Upper lobe of right lung (tissue), 1 donor: ENCODE results near the gene IFNAR1. TPM values are rescaled to one million over a fixed set of nuclear protein-coding genes. Genes with fewer than 3 reads are reported as not detected.
"Not testable (repeated sequence)": the region's sequence is repeated elsewhere in the genome, so short reads cannot be mapped to it uniquely, and the experiment has no call there.

ENCODE experiments used
- ATAC-seq: fragments of 200-7000 bp; cut with Tn5 transposase; one replicate; pipeline ENCODE4 v1.9.1; 2020; ENCODE audit warnings: mild to moderate bottlenecking, moderate library complexity
- DNase-seq: peaks from one replicate; pipeline ENCODE4 v3.0.0-alpha.2; 2020
- H3K27ac ChIP-seq: fragments of 200-600 bp; one replicate; pipeline ENCODE4 v1.8.0; 2022
- H3K27me3 ChIP-seq: fragments of 200-600 bp; one replicate; pipeline ENCODE4 v1.8.0; 2022; ENCODE audit warnings: mild to moderate bottlenecking
- H3K36me3 ChIP-seq: fragments of 200-600 bp; one replicate; pipeline ENCODE4 v1.8.0; 2022
- H3K4me1 ChIP-seq: fragments of 200-600 bp; one replicate; pipeline ENCODE4 v1.8.0; 2022
- H3K4me3 ChIP-seq: fragments of 200-600 bp; one replicate; pipeline ENCODE4 v1.8.0; 2022; ENCODE audit warnings: mild to moderate bottlenecking
- H3K9me3 ChIP-seq: fragments of 200-600 bp; one replicate; pipeline ENCODE4 v1.8.0; 2022
- intact Hi-C: fragments of 100-400 bp; cut with DNase I; formaldehyde crosslinking; loops from one replicate; pipeline ENCODE4 v1.11.0; 2022
- total RNA-seq: library from RNA; stranded (reverse); fragmentation: NEBNext Ultra II Directional; extraction: Animal tissue kit (Norgen Biotek cat#: 25700); gene quantifications from one replicate; pipeline ENCODE4 v1.2.1, GENCODE V29; 2021
- TF ChIP-seq, protein P1 (sequence below): fragments of 200-600 bp; IDR thresholded peaks from one replicate; pipeline ENCODE4 v1.8.0; 2022; ENCODE audit warnings: antibody characterized with exemption
- donor health status: DM: no; HTN: yes; CAD: no; lungs with severe emphysema.

IFNAR1 gene
- total RNA-seq, 1 donor from 2014 or later, result 72.1 TPM

DNA sequence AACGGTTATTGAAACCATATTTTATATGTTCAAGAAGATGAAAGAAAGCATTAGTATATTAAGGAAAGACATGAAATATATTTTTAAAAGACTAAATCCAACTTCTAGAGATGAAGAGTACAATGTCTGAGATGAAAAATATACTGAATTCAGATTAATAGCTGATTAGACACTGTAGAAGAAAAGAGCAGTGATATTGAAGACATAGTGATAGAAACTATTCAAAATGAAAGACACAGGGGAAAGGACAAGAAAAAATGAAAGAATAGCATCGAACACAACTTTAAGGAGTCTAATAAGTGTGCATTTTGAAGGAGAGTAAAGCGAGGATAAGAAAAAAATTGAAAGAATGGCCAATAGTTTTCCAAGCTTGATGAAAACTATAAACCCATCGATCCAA lies 11.2 kb upstream of the IFNAR1 start:
- DNase-seq, result no peak
- no peaks in the 10 kb centered on the region for H3K36me3 ChIP-seq
- intact Hi-C loops, result no loop called here
- no peaks in the 10 kb centered on the region for H3K4me1 ChIP-seq
- ATAC-seq, result no peak
- no peaks in the 10 kb centered on the region for H3K9me3 ChIP-seq
- H3K4me3 ChIP-seq, result no peak overlapping the region
- TF ChIP-seq, protein P1, sequence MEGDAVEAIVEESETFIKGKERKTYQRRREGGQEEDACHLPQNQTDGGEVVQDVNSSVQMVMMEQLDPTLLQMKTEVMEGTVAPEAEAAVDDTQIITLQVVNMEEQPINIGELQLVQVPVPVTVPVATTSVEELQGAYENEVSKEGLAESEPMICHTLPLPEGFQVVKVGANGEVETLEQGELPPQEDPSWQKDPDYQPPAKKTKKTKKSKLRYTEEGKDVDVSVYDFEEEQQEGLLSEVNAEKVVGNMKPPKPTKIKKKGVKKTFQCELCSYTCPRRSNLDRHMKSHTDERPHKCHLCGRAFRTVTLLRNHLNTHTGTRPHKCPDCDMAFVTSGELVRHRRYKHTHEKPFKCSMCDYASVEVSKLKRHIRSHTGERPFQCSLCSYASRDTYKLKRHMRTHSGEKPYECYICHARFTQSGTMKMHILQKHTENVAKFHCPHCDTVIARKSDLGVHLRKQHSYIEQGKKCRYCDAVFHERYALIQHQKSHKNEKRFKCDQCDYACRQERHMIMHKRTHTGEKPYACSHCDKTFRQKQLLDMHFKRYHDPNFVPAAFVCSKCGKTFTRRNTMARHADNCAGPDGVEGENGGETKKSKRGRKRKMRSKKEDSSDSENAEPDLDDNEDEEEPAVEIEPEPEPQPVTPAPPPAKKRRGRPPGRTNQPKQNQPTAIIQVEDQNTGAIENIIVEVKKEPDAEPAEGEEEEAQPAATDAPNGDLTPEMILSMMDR, result no peak
- no peak overlapping the region for H3K27ac ChIP-seq
- H3K27me3 ChIP-seq, result no peaks in the 10 kb centered on the region

DNA sequence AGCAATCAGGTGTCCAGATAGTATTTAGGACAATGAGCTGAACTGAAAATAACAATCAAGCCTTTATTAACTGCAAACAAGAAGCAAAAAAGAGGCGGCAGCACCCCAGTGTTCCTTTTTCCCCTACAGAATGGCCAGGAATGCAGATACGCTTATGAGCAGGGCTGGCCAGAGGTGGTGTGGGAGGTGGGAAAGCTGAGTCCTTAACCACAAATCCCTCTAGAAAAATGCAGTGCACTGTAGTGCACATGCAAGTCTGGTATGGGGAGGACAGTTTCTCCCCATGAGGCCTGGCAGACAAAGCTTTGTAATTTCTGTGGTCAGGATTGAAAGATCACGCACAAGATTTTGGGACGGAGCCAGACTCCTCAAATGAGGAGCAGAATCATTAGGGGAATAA lies 10.7 kb upstream of the IFNAR1 start:
- TF ChIP-seq, protein P1, result no peak
- no peak for DNase-seq
- Histone ChIP-seq H3K9me3 (no peaks in the 10 kb centered on the region), H3K4me1 (no peaks in the 10 kb centered on the region), H3K27ac (no peak overlapping the region), H3K4me3 (no peak overlapping the region), H3K36me3 (no peaks in the 10 kb centered on the region), H3K27me3 (no peaks in the 10 kb centered on the region)
- intact Hi-C loops, result no loop called here
- no peak for ATAC-seq

DNA sequence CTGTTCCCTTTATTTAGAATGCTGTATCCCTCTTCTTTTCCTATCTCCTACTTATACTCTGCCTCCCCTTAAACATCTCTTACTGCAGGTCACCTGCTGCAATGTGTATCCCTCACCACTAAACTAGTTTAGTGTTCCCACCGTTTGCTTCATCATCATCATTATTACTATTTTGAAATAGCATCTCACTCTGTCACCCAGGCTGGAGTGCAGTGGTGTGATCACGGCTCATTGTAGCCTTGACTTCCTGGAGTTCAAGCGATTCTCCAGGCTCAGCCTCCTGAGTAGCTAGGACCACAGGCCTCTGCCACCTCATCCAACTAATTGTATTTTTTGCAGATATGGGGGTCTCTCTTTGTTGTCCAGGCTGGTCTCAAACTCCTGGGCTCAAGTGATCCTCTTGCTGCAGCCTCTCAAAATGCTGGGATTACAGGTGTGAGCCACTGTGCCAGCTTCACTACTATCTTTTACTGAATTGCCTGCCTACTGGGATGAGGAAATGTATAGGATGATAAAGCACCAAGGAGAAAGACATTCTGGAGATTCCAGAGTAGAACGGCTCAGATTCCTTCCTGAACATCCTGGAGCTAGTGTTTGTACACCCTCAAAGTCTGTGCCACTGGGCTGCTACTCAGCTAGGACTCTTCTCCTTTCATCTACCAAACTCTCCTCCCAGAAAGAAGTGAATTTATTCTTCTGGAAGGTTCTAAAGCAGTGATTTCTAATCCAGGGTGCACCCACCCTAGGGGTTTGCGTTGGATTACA lies 8.6 kb upstream of the IFNAR1 start:
- no peaks in the 10 kb centered on the region for H3K27me3 ChIP-seq
- TF ChIP-seq, protein P1, result no peak
- no peak for DNase-seq
- no peaks in the 10 kb centered on the region for H3K9me3 ChIP-seq
- no peak for ATAC-seq
- H3K4me1 ChIP-seq, result no peaks in the 10 kb centered on the region
- H3K36me3 ChIP-seq, result no peaks in the 10 kb centered on the region
- H3K4me3 ChIP-seq, result no peak overlapping the region
- intact Hi-C loops, result no loop called here
- H3K27ac ChIP-seq, result no peak overlapping the region

DNA sequence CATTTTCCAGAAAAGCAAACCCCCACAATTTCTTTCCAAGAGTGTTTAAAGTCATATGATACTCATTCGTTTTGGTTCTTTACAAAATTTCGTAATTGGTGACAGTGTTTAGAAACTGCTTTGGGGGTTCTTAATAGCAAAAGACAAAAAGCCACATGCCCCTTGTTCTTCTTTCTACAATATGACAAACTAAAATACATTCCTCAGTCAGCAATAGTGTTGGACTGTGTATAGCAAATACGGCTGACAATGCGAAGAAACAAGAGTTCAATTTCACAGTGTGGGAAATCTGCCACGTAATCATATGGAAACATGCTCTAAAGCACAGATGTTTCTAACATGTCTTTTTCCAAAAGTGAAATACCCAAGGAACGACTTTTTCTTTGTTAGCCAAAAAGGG lies 7.6 kb upstream of the IFNAR1 start:
- Histone ChIP-seq H3K4me3 (no peak overlapping the region), H3K27ac (no peak overlapping the region), H3K9me3 (no peaks in the 10 kb centered on the region), H3K27me3 (no peaks in the 10 kb centered on the region), H3K36me3 (no peaks in the 10 kb centered on the region), H3K4me1 (no peaks in the 10 kb centered on the region)
- DNase-seq, result no peak
- TF ChIP-seq, protein P1, result no peak
- intact Hi-C loops, result no loop called here
- ATAC-seq, result peak; percentile 59

DNA sequence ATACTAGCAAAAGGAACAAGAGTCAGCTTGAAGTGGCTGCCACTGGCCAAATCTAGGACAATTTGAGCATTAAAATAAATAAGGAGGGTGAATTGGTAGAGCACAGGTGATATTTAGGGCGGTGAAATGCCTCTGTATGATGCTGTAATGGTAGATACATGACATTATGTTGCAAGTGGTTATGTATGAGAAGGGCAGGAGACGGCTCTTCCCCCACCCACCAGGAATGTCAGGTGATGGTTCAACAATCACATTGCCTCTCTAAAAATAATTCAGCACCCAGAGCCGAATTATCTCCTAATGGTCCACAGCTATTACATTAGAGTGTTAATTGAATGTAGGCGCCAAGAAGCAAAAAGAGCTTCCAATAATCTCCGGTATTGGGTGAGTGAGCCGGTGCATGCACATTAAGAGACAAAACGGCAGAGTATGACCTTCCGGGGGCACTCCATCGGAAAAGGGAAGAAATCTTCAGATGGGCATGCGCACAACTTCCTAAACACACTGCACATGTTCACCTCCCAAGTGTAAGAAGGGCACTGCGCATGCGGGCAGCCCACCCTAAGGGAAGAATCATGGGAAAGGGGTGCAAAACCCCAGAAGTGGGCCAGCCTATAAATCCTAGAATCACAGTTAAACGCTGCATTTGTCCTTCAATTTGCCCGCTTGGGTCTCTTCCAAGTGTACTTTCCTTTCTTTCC lies 6.8 kb upstream of the IFNAR1 start:
- intact Hi-C loops, result no loop called here

DNA sequence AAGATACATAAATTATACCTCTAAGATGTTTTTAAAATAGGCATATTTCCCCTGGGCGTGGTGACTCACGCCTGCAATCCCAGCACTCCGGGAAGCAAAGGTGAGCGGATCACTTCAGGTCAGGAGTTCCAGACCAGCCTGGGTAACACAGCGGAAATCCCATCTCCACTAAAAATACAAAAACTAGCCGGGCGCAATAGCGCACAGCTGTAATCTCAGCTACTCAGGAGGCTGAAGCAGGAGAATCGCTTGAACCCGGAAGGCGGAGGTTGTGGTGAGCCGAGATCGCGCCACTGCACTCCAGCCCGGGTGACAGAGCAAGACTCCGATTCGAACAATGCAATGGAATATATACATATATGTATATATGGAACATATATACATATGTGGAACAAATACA lies 3.8 kb upstream of the IFNAR1 start:
- DNase-seq, H3K36me3 ChIP-seq, H3K27ac ChIP-seq, H3K9me3 ChIP-seq, H3K4me3 ChIP-seq, intact Hi-C loops, H3K27me3 ChIP-seq, H3K4me1 ChIP-seq, ATAC-seq: not testable (repeated sequence)

More for the DNA sequence above, 6.8 kb upstream of the IFNAR1 start:
- H3K9me3 ChIP-seq, result no peaks in the 10 kb centered on the region
- H3K27me3 ChIP-seq, result no peaks in the 10 kb centered on the region
- ATAC-seq (no peak), DNase-seq (no peak)
- TF ChIP-seq, protein P1, result no peak
- no peaks in the 10 kb centered on the region for H3K36me3 ChIP-seq
- H3K4me3 ChIP-seq, result no peak overlapping the region
- H3K4me1 ChIP-seq, result no peaks in the 10 kb centered on the region
- H3K27ac ChIP-seq, result no peak overlapping the region

DNA sequence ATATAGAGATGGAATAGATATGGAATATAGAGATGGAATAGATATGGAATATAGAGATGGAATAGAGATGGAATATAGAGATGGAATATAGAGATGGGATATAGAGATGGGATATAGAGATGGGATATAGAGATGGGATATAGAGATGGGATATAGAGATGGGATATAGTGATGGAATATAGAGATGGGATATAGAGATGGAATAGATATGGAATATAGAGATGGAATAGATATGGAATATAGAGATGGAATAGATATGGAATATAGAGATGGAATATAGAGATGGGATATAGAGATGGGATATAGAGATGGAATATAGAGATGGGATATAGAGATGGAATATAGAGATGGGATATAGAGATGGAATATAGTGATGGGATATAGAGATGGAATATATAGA lies 1.2 kb upstream of the IFNAR1 start:
- intact Hi-C loops, H3K9me3 ChIP-seq, H3K27ac ChIP-seq, H3K36me3 ChIP-seq, DNase-seq, ATAC-seq, H3K27me3 ChIP-seq: not testable (repeated sequence)
- H3K4me1 ChIP-seq, result peaks cover 30% of the 10 kb centered on the region
- peak overlapping the region; percentile 96 for H3K4me3 ChIP-seq
